Measurements from ENCODE around the gene TEX55.

DNA sequence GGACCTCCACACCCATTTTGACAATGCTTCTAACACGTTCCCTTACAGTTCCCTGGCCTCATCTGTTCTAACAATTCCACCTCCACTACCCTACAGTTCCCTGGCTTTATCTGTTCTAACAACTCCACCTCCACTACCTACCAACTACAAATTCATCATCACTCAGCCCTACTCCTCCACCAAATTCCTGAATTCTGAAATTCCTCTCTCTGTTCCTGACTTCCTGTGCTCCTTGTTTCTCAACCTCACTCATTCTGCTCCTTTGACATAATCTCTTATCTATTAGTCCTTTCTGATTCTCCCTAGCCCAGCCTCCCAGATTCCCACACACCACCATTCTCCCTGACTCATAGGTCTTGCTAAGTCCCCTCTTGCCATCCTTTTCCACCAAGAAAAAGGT is 49.9 kb downstream of the TEX55 start:
- TF ChIP-seq, protein P1, sequence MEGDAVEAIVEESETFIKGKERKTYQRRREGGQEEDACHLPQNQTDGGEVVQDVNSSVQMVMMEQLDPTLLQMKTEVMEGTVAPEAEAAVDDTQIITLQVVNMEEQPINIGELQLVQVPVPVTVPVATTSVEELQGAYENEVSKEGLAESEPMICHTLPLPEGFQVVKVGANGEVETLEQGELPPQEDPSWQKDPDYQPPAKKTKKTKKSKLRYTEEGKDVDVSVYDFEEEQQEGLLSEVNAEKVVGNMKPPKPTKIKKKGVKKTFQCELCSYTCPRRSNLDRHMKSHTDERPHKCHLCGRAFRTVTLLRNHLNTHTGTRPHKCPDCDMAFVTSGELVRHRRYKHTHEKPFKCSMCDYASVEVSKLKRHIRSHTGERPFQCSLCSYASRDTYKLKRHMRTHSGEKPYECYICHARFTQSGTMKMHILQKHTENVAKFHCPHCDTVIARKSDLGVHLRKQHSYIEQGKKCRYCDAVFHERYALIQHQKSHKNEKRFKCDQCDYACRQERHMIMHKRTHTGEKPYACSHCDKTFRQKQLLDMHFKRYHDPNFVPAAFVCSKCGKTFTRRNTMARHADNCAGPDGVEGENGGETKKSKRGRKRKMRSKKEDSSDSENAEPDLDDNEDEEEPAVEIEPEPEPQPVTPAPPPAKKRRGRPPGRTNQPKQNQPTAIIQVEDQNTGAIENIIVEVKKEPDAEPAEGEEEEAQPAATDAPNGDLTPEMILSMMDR (IDR thresholded peaks at IDR 0.05), result no peak
- TF ChIP-seq TCF7L2 (IDR thresholded peaks at IDR 0.05; ENCODE audit: low read depth, low read length), result no peak
- no peak for TF ChIP-seq POLR2AphosphoS5 (IDR thresholded peaks at IDR 0.05; ENCODE audit: low read depth, low read length)
- no peak for TF ChIP-seq SIN3A (IDR thresholded peaks at IDR 0.05; ENCODE audit: borderline replicate concordance, insufficient read depth, low read depth, low read length)
